HG03439 (cell line): ENCODE data around the gene CWF19L1.
"Not testable (repeated sequence)": the region's sequence is repeated elsewhere in the genome, so short reads cannot be mapped to it uniquely, and the experiment has no call there.

Experiments used
- ATAC-seq: cut with Tn5 transposase; IDR thresholded peaks from one replicate; pipeline ENCODE4 v1.9.1; 2021; ENCODE audit warnings: mild to moderate bottlenecking, moderate library complexity; ENCODE audit not compliant: unreplicated experiment

The CWF19L1 gene

GRCh38 chr10:100267239-100268104 is at the start of gene CWF19L1:
Gene CWF19L1 (minus strand): TSS chr10:100267638. CDS start chr10:100267593, 45 bp downstream.
- peak; percentile 55 for ATAC-seq

DNA sequence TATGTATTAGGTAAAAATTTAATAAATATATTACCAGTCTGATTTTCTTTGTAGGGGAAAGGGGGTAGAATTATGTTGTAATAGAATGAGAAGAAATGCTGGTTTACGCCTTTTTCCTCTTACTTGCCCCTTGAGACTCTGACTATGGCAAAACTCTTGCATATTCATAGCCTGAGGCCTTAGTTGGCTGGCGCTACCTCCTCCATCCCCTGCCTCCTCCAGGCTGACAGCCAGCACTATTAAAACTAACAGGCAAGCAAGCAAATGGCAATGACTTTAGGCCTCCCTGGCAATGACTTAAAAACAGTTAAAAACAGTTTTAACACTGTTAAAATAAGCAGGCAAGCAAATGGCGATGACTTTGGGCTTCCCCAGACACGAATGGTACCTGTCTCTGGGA is 48.2 kb upstream of the CWF19L1 start:
- ATAC-seq, result no peak

- no peak for ATAC-seq
Measured at GRCh38 chr10:100311298-100311697, 43.9 kb upstream of the CWF19L1 start.

DNA sequence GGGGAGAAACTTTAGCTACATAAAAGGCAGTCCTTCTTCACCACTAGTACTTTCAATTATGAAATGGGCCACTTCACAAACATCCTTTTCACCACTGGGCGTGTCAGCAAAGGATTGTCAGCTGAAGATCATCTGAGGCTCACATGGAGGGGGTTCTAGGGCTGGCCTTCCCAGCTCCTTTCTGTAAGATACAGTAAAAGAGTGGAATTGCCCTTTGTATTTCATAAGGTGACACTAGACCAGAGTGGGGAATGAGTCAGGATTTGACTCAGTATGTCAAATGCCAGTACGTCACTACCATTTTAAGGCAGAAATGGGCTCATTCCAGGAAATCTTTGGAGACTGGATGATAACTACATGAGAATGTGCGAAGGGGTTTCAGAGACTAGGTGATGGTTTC is 40.2 kb upstream of the CWF19L1 start:
- no peak for ATAC-seq

GRCh38 chr10:100306861-100307260 is 39.4 kb upstream of the CWF19L1 start:
- no peak for ATAC-seq

DNA sequence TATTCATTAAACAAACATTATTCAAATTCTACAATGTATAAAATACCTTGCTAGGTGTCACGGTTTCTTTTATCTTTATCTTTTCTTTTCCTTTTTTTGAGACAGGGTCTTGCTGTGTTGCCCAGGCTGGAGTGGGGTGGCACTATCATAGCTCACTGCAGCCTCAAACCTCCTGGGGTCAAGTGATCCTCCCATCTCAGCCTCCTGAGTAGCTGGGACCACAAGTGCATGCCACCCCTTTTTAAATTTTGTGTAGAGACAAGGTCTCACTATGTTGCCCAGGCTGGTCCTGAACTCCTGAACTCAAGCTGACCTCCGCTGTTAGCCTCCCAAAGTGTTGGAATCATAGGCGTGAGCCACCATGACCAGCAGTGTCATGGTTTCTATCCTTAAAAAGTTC is 37.0 kb upstream of the CWF19L1 start:
- no peak for ATAC-seq

GRCh38 chr10:100303724-100304319 is 36.4 kb upstream of the CWF19L1 start:
- ATAC-seq, result no peak

DNA sequence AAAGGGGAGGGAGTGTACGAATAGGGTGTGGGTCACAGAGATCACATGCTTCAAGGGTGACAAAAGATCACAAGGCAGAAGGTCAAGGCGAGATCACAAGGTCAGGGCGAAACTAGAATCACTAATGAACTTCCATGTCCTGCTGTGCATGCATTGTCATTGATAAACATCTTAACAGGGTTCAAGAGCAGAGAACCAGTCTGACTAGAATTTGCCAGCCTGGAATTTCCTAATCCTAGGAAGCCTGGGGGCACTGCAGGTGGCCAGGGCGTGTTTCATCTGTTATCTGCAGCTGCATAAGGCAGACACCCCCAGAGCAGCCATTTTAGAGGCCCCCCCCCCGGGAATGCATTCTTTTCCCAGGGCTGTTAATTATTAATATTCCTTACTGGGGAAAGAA is 33.7 kb upstream of the CWF19L1 start:
- not testable (repeated sequence) for ATAC-seq

GRCh38 chr10:100297242-100297641 is 29.8 kb upstream of the CWF19L1 start:
- no peak for ATAC-seq

DNA sequence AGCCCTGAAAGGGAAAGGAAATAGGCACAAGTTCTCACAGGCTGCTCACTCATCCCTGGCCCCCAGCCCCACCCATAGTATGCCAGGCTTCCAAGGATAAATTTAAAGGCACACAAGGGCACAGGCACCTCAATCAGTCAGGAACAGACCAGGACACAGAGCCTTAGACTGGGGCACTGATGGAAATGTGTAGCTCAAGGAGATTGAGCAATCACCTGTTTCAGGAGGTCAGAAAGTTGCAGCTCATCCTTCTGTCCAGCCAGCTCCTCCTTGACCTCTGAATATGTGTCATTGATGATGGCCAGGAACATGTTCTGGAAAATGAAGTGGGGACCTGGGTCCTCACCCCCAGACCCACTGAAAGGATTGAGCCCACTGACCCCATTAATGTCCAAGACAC is 25.6 kb upstream of the CWF19L1 start:
- ATAC-seq, result no peak

DNA sequence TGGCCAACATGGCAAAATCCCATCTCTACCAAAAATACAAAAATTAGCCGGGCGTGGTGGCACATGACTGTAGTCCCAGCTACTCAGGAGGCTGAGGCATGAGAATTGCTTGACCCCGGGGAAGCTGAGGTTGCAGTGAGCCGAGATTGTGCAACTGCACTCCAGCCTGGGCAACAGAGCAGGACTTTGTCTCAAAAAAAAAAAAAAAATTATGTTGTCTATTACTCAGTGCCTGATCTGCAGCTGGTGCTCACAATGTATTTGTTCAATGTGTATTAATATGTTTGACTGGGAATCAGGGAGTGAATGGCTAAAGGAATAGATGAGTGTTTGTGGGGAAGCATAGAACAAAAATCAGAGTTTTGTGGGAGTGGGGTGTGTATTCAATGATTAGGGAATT is 24.9 kb upstream of the CWF19L1 start:
- ATAC-seq, result not testable (repeated sequence)

- ATAC-seq, result no peak
Measured at GRCh38 chr10:100291356-100291755, 23.9 kb upstream of the CWF19L1 start.

GRCh38 chr10:100289641-100290040 is 22.2 kb upstream of the CWF19L1 start:
- ATAC-seq, result no peak

- ATAC-seq, result no peak
Measured at GRCh38 chr10:100288196-100288595, 20.8 kb upstream of the CWF19L1 start.

DNA sequence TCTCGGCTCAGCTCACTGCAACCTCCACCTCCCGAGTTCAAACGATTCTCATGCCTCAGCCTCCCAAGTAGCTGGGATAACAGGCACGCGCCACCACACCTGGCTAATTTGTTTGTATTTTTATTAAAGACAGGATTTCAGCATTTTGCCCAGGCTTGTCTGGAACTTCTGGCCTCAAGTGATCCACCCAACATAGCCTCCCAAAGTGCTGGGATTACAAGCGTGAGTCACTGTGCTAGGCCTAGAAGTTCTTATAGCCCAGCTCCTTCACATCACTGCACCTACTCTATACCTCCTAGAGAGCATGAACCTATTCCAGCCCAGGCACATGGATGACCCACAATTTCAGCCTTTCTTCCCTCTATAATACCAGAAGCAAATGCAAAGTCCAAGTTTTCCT is 20.3 kb upstream of the CWF19L1 start:
- ATAC-seq, result no peak

DNA sequence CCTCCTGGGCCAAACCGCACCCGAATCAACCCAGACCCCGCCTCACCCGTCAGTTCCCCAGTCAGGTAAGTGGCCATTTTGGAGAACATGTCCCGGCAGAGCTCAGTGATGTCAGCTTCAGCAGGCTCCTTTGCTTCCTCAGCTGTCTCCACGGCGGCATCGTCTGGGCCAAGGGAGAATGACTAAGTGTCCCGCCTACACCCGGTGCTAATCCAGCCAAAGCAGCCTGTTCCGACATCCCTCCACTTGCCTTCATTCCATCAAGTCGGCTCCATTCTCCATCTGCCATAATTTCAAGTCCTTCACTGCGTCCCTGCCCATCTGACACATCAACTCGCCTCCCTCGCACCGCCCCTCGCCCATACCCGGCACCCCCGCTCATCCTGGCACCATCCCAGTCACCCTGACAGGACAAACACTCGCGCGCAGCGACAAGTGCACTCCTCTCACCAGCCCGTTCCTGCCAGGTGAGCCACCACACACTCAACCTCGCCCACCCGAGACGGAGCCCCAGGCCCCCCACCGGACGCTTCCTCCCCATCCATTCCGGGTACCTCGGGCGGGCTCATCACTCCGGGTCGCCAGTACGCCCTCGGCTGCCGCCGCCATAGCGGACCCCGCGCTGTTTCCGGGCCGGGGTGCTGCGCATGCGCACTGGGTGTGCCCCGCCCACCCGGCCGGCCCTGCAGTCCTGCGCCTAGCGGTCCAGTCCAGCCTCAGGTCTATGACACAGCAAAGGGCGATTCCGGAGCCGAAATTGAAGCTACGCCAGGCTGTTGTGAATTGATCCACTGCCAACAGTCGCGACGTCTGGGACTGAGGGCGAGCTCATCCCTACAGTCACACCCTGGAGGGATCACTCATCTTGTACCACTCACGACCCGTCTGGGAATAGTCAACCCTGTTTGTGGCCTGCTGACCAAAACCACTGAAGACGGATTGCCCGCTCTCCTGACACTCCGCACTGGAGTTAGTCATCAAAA is 18.9 kb upstream of the CWF19L1 start, which contains the start of gene BLOC1S2:
BLOC1S2 (minus strand) TSS at position 630 of the 983 bp plus-strand sequence; CDS start at position 609, 21 bp downstream.
- peak; percentile 95 for ATAC-seq

DNA sequence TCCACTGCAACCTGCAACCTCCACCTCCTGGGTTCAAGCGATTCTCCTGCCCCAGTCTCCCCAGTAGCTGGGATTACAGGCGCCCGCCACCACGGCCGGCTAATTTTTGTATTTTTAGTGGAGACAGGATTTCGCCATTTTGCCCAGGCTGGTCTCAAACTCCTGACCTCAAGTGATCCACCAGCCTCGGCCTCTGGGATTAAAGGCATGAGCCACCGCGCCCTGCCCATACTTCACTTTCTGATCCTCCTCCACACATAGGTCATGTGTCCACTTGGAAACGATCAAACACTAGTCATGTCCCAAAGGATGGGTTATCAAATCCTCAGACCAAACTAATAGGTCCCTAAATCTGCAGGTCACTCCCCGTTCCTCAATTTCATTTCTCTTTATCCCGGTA is 17.9 kb upstream of the CWF19L1 start:
- not testable (repeated sequence) for ATAC-seq

- ATAC-seq, result no peak
Measured at GRCh38 chr10:100282907-100283306, 15.5 kb upstream of the CWF19L1 start.

DNA sequence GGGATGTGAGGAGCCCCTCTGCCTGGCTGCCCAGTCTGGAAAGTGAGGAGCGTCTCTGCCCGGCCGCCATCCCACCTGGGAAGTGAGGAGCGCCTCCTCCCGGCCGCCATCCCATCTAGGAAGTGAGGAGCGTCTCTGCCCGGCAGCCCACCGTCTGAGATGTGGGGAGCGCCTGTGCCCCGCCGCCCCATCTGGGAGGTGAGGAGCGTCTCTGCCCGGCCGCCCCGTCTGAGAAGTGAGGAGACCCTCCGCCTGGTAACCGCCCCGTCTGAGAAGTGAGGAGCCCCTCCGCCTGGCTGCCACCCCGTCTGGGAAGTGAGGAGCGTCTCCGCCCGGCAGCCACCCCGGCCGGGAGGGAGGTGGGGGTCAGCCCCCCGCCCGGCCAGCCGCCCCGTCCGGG is 9.5 kb upstream of the CWF19L1 start:
- not testable (repeated sequence) for ATAC-seq

DNA sequence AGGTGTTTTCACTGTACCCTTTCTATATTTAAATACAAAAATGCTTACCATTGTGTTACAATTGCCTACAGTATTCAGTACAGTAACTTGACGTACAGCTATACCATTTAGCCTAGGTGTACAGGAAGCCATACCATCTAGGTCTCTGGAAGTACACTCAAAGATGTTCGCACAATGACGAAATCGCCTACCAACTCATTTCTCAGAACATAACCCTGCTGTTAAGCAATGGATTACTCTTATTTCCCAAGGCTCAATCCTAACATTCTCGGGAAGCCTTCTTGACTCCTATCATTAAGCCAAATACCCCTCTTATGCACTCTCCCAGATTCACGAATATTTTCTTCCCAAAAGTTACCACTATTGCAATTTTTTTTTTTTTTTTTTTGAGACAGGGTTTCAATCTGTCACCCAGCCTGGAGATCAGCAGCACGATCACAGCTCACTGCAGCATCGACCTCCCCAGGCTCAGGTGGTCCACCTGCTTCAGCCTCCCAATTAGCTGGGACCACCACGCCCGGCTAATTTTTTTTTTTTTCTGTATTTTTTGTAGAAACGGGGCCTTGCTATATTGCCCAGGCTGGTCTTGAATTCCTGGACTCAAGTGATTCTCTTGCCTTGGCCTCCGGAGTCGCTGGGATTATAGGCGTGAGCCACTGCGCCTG is 1.5 kb downstream of the CWF19L1 start:
- ATAC-seq, result no peak
